Neutrophil (primary cell): ENCODE data around the gene SH3BP2.

Source experiments
- H3K27ac ChIP-seq: fragments of 200-600 bp; sonication (generic); 2 replicates; pipeline ENCODE4 v1.5.1; 2016; ENCODE audit warnings: mild to moderate bottlenecking, moderate library complexity
- H3K27me3 ChIP-seq: fragments of 200-600 bp; sonication (generic); 2 replicates; pipeline ENCODE4 v1.6.0; 2016; ENCODE audit warnings: mild to moderate bottlenecking
- H3K36me3 ChIP-seq: fragments of 200-600 bp; sonication (generic); 2 replicates; pipeline ENCODE4 v1.5.1; 2017
- H3K4me1 ChIP-seq, 2 experiments: fragments of 200-600 bp in 1 of 2; sonication (generic) in 1 of 2; 1 replicate in 1 of 2; 2 replicates in 1 of 2; pipeline versions ENCODE4 v1.5.1 to v1.6.1; 2013 to 2016; ENCODE audit warnings: low read depth in 1 of 2, low read length in 1 of 2, mild to moderate bottlenecking in 1 of 2, moderate library complexity in 1 of 2; ENCODE audit not compliant: control insufficient read depth in 1 of 2, insufficient read depth in 1 of 2
- H3K4me3 ChIP-seq, 2 experiments: fragments of 200-600 bp in 1 of 2; sonication (generic) in 1 of 2; 1 replicate in 1 of 2; 2 replicates in 1 of 2; pipeline ENCODE4 v1.5.1; 2013 to 2016; ENCODE audit warnings: low read depth in 1 of 2, low read length in 1 of 2, mild to moderate bottlenecking in 1 of 2, moderate library complexity in 1 of 2
- H3K9me3 ChIP-seq: fragments of 200-600 bp; sonication (generic); 2 replicates; pipeline ENCODE4 v1.5.1; 2016
- TF ChIP-seq, protein P1 (sequence below): fragments of 200-600 bp; sonication (generic); IDR thresholded peaks from 2 replicates; pipeline ENCODE4 v1.5.1; 2016; ENCODE audit warnings: antibody characterized with exemption

Gene SH3BP2, protein sequence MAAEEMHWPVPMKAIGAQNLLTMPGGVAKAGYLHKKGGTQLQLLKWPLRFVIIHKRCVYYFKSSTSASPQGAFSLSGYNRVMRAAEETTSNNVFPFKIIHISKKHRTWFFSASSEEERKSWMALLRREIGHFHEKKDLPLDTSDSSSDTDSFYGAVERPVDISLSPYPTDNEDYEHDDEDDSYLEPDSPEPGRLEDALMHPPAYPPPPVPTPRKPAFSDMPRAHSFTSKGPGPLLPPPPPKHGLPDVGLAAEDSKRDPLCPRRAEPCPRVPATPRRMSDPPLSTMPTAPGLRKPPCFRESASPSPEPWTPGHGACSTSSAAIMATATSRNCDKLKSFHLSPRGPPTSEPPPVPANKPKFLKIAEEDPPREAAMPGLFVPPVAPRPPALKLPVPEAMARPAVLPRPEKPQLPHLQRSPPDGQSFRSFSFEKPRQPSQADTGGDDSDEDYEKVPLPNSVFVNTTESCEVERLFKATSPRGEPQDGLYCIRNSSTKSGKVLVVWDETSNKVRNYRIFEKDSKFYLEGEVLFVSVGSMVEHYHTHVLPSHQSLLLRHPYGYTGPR

DNA sequence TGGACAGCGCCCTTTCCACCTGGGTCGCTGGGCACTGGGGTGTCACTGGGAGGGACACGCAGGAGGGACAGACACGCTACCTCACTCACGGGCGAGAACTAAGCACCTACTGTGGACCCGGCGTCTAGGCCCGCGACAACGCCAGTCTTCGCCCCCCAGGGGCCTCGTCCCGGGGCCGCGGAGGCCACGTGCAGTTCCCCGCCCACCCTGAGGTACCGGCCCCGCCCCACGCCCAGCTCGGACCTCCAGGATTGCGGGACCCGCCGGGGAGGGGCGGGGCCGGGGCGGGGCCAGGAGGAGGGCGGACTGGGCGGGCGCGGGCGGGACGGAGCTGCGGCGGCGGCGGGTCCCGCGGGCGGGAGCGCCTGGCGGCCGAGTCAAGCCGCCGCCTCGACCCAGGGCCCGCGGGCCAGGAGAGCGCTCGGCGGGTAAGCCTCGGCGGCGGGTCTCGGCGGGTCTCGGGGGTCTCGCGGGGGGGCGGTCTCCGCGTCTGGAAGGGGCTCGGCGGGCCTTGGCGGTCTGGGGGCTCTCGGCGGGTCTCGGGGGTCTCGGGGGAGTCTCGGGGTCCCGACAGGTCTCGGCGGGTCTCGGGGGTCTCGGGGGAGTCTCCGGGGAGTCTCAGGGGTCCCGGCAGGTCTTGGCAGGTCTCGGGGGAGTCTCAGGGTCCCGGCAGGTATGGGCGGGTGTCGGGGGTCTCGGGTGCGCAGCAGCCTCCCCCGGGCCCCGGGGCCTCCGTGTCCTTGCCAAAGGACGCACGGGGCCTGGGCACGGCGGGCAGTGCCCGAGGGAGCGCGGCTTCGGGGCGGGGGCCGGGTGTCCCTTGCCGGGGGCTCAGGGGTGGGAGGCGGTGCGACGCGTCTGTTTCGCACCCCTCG, at the start of gene SH3BP2:
TSS of gene SH3BP2 (plus strand) at position 375 of the 875 bp plus-strand sequence. CDS start 27,533 bp downstream, outside the sequence.
- peak within 1 kb of the TSS; percentile 98 for H3K27ac ChIP-seq
- H3K4me3 ChIP-seq: peak within 1 kb of the TSS; percentile 80 to 92
- H3K36me3 ChIP-seq: peaks cover 18% of the 10 kb centered on the region
- H3K4me1 ChIP-seq: peaks cover 75 to 77% of the 10 kb centered on the region in 2 experiments
- H3K9me3 ChIP-seq: no peaks in the 10 kb centered on the region
- no peaks in the 10 kb centered on the region for H3K27me3 ChIP-seq
- TF ChIP-seq, protein P1, sequence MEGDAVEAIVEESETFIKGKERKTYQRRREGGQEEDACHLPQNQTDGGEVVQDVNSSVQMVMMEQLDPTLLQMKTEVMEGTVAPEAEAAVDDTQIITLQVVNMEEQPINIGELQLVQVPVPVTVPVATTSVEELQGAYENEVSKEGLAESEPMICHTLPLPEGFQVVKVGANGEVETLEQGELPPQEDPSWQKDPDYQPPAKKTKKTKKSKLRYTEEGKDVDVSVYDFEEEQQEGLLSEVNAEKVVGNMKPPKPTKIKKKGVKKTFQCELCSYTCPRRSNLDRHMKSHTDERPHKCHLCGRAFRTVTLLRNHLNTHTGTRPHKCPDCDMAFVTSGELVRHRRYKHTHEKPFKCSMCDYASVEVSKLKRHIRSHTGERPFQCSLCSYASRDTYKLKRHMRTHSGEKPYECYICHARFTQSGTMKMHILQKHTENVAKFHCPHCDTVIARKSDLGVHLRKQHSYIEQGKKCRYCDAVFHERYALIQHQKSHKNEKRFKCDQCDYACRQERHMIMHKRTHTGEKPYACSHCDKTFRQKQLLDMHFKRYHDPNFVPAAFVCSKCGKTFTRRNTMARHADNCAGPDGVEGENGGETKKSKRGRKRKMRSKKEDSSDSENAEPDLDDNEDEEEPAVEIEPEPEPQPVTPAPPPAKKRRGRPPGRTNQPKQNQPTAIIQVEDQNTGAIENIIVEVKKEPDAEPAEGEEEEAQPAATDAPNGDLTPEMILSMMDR: peak; percentile 56

DNA sequence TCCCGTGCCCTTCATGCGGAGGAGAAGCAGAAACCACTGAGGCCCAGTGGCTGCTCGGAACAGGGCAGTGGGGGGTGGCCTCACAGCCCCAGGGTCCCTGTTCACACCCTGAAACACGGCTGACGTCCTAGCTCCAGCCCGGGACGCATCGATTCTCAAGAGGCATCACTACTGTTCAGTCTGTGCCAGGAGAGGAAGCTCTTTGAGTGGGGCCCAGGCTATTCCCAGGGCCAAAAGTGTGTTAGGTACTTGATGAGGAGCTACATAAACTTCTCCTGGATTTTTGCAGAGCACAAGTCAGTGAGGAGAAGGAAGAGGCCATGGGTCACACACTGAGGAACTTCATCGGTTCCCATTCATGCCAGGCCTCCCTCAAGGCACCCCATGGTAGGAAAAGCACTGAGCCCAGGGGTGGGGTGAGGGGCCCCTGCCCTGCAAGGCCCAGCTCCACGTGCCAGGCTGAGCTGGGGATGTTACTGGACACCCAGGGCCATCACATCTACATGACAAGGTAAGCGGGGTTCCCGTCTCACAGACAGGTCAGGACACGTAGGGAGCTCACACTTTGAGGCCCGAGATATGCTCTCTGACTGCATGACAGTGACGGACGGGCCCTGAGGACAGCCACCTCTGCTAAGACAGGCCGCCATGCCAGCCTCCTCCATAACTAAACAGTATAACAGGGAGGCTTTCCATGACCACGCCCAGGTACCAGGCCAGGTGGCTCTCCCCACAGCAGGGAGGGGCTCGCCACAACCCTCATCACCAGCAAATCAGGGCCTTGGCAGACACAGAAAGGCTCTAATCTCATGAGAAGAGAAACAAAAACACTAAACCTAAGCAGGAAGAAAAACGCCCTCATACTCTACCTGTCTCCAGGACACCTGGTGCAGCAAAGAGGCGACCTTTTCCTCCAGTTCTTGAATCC, 49.1 kb upstream of the SH3BP2 start:
- Histone ChIP-seq H3K4me1 (no peaks in the 10 kb centered on the region), H3K36me3 (peaks cover 72% of the 10 kb centered on the region), H3K27ac (no peak overlapping the region), H3K9me3 (no peaks in the 10 kb centered on the region), H3K4me3 (no peak overlapping the region), H3K27me3 (no peaks in the 10 kb centered on the region)
- TF ChIP-seq, protein P1: no peak

DNA sequence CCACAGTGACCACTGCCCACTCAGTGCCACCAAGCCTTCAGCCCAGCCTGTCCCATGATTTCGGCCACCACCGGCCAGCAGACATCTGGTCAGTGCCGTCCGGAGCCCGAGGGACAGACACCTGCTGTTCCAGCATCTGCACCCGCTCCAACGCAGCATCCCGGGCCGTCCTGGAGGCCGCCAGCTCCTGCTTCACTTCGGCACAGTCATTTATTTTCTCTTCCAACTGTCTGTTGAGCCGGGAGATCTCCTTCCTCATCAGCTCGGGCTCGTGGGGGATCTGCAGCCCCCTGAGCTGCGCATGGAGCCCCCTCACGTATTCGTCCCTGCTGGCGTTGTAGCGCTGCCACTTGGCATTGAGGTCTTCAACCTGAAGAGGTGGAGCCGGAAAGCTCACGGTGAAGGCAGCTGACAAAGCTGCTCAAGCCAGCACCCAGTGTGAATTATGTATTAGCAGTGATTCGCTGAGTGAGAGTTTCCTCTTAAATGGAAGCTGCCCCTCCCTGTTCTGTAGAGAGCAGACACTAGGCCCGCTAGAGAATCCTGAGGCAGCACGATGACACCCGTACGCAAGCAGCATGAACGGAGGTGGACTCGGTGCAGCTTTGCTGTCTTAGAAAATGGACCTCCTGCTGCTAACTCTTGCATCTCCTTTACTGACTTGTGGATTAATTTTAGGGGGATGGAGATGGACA, 48.2 kb upstream of the SH3BP2 start:
- H3K27ac ChIP-seq: no peak overlapping the region
- H3K27me3 ChIP-seq: no peaks in the 10 kb centered on the region
- no peaks in the 10 kb centered on the region for H3K9me3 ChIP-seq
- peaks cover 72% of the 10 kb centered on the region for H3K36me3 ChIP-seq
- H3K4me1 ChIP-seq: no peaks in the 10 kb centered on the region
- no peak overlapping the region for H3K4me3 ChIP-seq
- TF ChIP-seq, protein P1: no peak

DNA sequence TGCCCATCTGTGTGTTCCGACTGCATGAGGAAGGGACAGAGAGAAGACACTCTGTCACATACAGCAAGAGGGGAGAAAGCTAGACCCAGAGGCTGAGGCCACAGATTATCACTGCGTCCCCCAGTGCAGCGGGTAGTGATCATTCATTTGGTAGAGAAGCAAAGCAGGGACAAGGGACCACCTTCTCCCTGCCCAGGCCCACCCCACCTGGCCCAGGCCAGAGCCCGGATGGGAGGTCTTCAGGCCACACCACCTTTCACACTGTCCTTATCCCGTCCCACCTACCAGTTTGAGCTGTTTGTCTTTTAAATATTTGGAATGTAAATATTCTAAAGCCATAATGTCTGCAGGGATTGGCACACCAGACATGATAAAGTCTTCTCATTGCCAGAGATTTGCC, 47.4 kb upstream of the SH3BP2 start:
- no peaks in the 10 kb centered on the region for H3K27me3 ChIP-seq
- no peak overlapping the region for H3K4me3 ChIP-seq
- peaks cover 72% of the 10 kb centered on the region for H3K36me3 ChIP-seq
- H3K9me3 ChIP-seq: no peaks in the 10 kb centered on the region
- TF ChIP-seq, protein P1: no peak
- H3K4me1 ChIP-seq: no peaks in the 10 kb centered on the region
- H3K27ac ChIP-seq: no peak overlapping the region
